Measurements from ENCODE around the gene SERHL2.
"Not testable (repeated sequence)": the region's sequence is repeated elsewhere in the genome, so short reads cannot be mapped to it uniquely, and the experiment has no call there.

DNA sequence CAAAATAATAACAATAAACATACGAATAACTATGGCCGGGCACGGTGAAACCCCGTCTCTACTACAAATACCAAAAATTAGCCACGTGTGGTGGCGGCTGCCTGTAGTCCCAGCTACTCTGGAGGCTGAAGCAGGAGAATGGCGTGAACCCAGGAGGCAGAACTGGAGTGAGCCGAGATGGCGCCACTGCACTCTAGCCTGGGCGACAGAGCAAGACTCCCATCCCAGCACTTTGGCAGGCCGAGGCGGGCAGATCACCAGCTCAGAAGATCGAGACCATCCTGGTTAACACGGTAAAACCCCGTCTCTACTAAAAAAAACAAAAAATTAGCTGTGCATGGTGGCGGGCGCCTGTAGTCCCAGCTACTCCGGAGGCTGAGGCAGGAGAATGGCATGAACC, 17.1 kb upstream of the SERHL2 start:
- TF ChIP-seq POLR2A (IDR thresholded peaks at IDR 0.05; ENCODE audit: low read depth, low read length); MYC (IDR thresholded peaks at IDR 0.05; ENCODE audit: low read depth, low read length); CTCF (IDR thresholded peaks at IDR 0.05; ENCODE audit: extremely low read depth in 1 of 2, insufficient read depth in 1 of 2, low read depth in 1 of 2, low read length in 2 of 2); EZH2 (IDR thresholded peaks at IDR 0.05; ENCODE audit: borderline replicate concordance, low read depth, low read length, severe bottlenecking); POLR2AphosphoS5 (IDR thresholded peaks at IDR 0.05; ENCODE audit: insufficient read depth, low read depth, low read length); GATA2 (IDR thresholded peaks at IDR 0.05; ENCODE audit: insufficient read depth, insufficient read length, low read depth, low read length); JUN (IDR thresholded peaks at IDR 0.05; ENCODE audit: borderline replicate concordance, insufficient read depth, insufficient read length, low read depth); FOS (IDR thresholded peaks at IDR 0.05; ENCODE audit: borderline replicate concordance, insufficient read depth, low read length): not testable (repeated sequence)
- TF ChIP-seq, protein P1, sequence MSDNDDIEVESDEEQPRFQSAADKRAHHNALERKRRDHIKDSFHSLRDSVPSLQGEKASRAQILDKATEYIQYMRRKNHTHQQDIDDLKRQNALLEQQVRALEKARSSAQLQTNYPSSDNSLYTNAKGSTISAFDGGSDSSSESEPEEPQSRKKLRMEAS (IDR thresholded peaks at IDR 0.05; ENCODE audit: insufficient read depth, insufficient read length): not testable (repeated sequence)

All from endothelial cell of umbilical vein (primary cell).